HL-60 (cell line): ENCODE results near the gene OIP5.

ENCODE experiments used
- DNase-seq, 2 experiments: peaks; one replicate each; pipeline ENCODE4 v3.0.0-alpha.2; 2010 to 2020; ENCODE audit warnings: low read depth in 1 of 2, low spot score in 1 of 2
- H3K27ac ChIP-seq: fragments of 250-450 bp; sonication (Bioruptor Pico); replicated peaks from 2 replicates; pipeline ENCODE4 v1.5.1; 2020; ENCODE audit warnings: mild to moderate bottlenecking, moderate library complexity
- H3K27me3 ChIP-seq: fragments of 250-450 bp; sonication (Bioruptor Pico); 2 replicates; pipeline ENCODE4 v1.5.1; 2021; ENCODE audit warnings: mild to moderate bottlenecking, moderate library complexity; ENCODE audit not compliant: insufficient read depth, poor library complexity, severe bottlenecking
- H3K4me3 ChIP-seq: replicated peaks from 2 replicates; pipeline ENCODE4 v1.5.1; 2011; ENCODE audit warnings: mild to moderate bottlenecking, control low read depth, low read length; ENCODE audit not compliant: insufficient read depth
- CTCF ChIP-seq: IDR thresholded peaks from one replicate; pipeline ENCODE4 v1.5.1; 2011; ENCODE audit warnings: low read length, control low read depth, inconsistent platforms; ENCODE audit not compliant: insufficient read depth
- GABPA ChIP-seq: IDR thresholded peaks from 2 replicates; pipeline ENCODE4 v1.6.1; 2012; ENCODE audit warnings: low read depth
- POLR2AphosphoS5 ChIP-seq: IDR thresholded peaks from 2 replicates; pipeline ENCODE4 v1.6.1; 2012; ENCODE audit warnings: low read depth
- REST ChIP-seq: IDR thresholded peaks from 2 replicates; pipeline ENCODE4 v1.6.1; 2012; ENCODE audit warnings: low read depth; ENCODE audit not compliant: insufficient replicate concordance
- SPI1 ChIP-seq: IDR thresholded peaks from 2 replicates; pipeline ENCODE4 v1.6.1; 2012; ENCODE audit warnings: low read depth, mild to moderate bottlenecking, borderline replicate concordance

The OIP5 gene

GRCh38 chr15:41341519-41341918 lies 9.1 kb upstream of the OIP5 start:
- no peak overlapping the region for H3K4me3 ChIP-seq
- no peak for DNase-seq
- TF ChIP-seq SPI1 (no peak), REST (no peak), CTCF (no peak), GABPA (no peak), POLR2AphosphoS5 (no peak)
- no peaks in the 10 kb centered on the region for H3K27me3 ChIP-seq
- H3K27ac ChIP-seq, result no peak overlapping the region

GRCh38 chr15:41340189-41340695 lies 7.9 kb upstream of the OIP5 start:
- no peak overlapping the region for H3K27ac ChIP-seq

More at GRCh38 chr15:41340189-41340695, 7.9 kb upstream of the OIP5 start:
- H3K27me3 ChIP-seq, result no peaks in the 10 kb centered on the region
- no peak for TF ChIP-seq REST
- TF ChIP-seq POLR2AphosphoS5, result no peak
- TF ChIP-seq GABPA, result no peak
- TF ChIP-seq SPI1, result no peak
- no peak for TF ChIP-seq CTCF
- no peak for DNase-seq
- no peak overlapping the region for H3K4me3 ChIP-seq
